ENCODE measurements around the gene PTK6.

DNA sequence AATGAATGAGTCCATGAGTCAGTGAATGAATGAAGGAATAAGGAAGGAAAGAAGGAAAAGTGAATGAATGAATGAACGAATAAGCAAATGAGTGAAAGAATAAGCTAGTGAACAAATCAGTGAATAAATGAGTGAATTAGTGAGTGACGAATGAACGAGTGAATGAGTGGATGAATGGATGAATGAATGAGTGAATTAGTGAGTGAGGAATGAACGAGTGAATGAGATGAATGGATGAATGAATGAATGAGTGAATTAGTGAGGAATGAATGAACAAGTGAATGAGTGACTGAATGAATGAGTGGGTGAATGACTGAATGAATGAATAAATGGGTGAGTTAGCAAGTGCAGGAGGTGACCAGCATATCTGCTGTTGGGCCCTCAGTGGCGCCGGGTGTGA is 6.6 kb upstream of the PTK6 start:
- no peak for TF ChIP-seq EGR1 (IDR thresholded peaks at IDR 0.05; ENCODE audit: low read depth)
- TF ChIP-seq, protein P1, sequence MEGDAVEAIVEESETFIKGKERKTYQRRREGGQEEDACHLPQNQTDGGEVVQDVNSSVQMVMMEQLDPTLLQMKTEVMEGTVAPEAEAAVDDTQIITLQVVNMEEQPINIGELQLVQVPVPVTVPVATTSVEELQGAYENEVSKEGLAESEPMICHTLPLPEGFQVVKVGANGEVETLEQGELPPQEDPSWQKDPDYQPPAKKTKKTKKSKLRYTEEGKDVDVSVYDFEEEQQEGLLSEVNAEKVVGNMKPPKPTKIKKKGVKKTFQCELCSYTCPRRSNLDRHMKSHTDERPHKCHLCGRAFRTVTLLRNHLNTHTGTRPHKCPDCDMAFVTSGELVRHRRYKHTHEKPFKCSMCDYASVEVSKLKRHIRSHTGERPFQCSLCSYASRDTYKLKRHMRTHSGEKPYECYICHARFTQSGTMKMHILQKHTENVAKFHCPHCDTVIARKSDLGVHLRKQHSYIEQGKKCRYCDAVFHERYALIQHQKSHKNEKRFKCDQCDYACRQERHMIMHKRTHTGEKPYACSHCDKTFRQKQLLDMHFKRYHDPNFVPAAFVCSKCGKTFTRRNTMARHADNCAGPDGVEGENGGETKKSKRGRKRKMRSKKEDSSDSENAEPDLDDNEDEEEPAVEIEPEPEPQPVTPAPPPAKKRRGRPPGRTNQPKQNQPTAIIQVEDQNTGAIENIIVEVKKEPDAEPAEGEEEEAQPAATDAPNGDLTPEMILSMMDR (IDR thresholded peaks at IDR 0.05 in 2 of 3, conservative IDR thresholded peaks at IDR 0.05 in 1 of 3; ENCODE audit: borderline replicate concordance in 1 of 3, insufficient read depth in 1 of 3, low read depth in 2 of 3, low read length in 2 of 3), result no peak
- TF ChIP-seq, protein P2, sequence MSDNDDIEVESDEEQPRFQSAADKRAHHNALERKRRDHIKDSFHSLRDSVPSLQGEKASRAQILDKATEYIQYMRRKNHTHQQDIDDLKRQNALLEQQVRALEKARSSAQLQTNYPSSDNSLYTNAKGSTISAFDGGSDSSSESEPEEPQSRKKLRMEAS (IDR thresholded peaks at IDR 0.05), result no peak
- TF ChIP-seq, protein P3, sequence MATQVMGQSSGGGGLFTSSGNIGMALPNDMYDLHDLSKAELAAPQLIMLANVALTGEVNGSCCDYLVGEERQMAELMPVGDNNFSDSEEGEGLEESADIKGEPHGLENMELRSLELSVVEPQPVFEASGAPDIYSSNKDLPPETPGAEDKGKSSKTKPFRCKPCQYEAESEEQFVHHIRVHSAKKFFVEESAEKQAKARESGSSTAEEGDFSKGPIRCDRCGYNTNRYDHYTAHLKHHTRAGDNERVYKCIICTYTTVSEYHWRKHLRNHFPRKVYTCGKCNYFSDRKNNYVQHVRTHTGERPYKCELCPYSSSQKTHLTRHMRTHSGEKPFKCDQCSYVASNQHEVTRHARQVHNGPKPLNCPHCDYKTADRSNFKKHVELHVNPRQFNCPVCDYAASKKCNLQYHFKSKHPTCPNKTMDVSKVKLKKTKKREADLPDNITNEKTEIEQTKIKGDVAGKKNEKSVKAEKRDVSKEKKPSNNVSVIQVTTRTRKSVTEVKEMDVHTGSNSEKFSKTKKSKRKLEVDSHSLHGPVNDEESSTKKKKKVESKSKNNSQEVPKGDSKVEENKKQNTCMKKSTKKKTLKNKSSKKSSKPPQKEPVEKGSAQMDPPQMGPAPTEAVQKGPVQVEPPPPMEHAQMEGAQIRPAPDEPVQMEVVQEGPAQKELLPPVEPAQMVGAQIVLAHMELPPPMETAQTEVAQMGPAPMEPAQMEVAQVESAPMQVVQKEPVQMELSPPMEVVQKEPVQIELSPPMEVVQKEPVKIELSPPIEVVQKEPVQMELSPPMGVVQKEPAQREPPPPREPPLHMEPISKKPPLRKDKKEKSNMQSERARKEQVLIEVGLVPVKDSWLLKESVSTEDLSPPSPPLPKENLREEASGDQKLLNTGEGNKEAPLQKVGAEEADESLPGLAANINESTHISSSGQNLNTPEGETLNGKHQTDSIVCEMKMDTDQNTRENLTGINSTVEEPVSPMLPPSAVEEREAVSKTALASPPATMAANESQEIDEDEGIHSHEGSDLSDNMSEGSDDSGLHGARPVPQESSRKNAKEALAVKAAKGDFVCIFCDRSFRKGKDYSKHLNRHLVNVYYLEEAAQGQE (IDR thresholded peaks at IDR 0.05; ENCODE audit: low read depth), result no peak
- no peak for TF ChIP-seq RAD21 (IDR thresholded peaks at IDR 0.05; ENCODE audit: low read depth)
- no peak for TF ChIP-seq JUND (IDR thresholded peaks at IDR 0.05)
- TF ChIP-seq POLR2AphosphoS5 (IDR thresholded peaks at IDR 0.05; ENCODE audit: low read depth, low read length), result no peak
- TF ChIP-seq SIN3A (IDR thresholded peaks at IDR 0.05; ENCODE audit: low read depth), result no peak

All from HCT116 (cell line).